MCF 10A (cell line): ENCODE results near the gene BTBD16. TPM values are rescaled to one million over a fixed set of nuclear protein-coding genes. Genes with fewer than 3 reads are reported as not detected.

ENCODE experiments used
- BruUV-seq: library from RNA; stranded (reverse); fragments of 400-500 nt; replicated peaks from 2 replicates; lab custom pipeline; 2021; lab: Mats Ljungman, UMichigan
- CTCF ChIA-PET: fragments of 300-600 bp; sonication (Branson Sonifier 250); formaldehyde crosslinking; extraction: SDS; loops from one replicate; lab custom pipeline; 2021; ENCODE audit warnings: antibody characterized with exemption, inconsistent platforms; lab: Yijun Ruan, JAX
- POLR2A ChIA-PET: fragments of 300-600, 350-650 bp; sonication (Branson Sonifier 250); formaldehyde crosslinking; extraction: SDS; loops from one replicate; lab custom pipeline; 2020; ENCODE audit warnings: antibody characterized with exemption, inconsistent platforms; lab: Yijun Ruan, JAX
- DNase-seq: peaks from one replicate; pipeline ENCODE4 v3.0.0-alpha.2; 2018; ENCODE audit not compliant: unreplicated experiment
- H3K27ac Mint-ChIP-seq: one replicate; pipeline ENCODE4 v1.8.0; 2022; ENCODE audit warnings: mild to moderate bottlenecking, low read depth, mixed read lengths; ENCODE audit not compliant: unreplicated experiment
- H3K27me3 Mint-ChIP-seq: one replicate; pipeline ENCODE4 v1.8.0; 2022; ENCODE audit warnings: mixed read lengths; ENCODE audit not compliant: insufficient read depth, unreplicated experiment
- H3K36me3 Mint-ChIP-seq: one replicate; pipeline ENCODE4 v1.8.0; 2022; ENCODE audit warnings: mild to moderate bottlenecking, moderate library complexity, mixed read lengths; ENCODE audit not compliant: insufficient read depth, unreplicated experiment
- H3K4me1 Mint-ChIP-seq: one replicate; pipeline ENCODE4 v1.8.0; 2022; ENCODE audit warnings: mixed read lengths; ENCODE audit not compliant: insufficient read depth, unreplicated experiment
- H3K4me3 Mint-ChIP-seq: one replicate; pipeline ENCODE4 v1.8.0; 2022; ENCODE audit warnings: mild to moderate bottlenecking, moderate library complexity, mixed read lengths; ENCODE audit not compliant: unreplicated experiment
- H3K9me3 Mint-ChIP-seq: one replicate; pipeline ENCODE4 v1.8.0; 2022; ENCODE audit warnings: mixed read lengths; ENCODE audit not compliant: unreplicated experiment
- intact Hi-C: fragments of 100-400 bp; cut with micrococcal nuclease; formaldehyde crosslinking; loops from 2 replicates; pipeline ENCODE4 v1.14.1; 2022
- total RNA-seq: library from RNA; stranded (reverse); gene quantifications from 2 replicates; pipeline ENCODE4 v1.2.3, GENCODE V29; 2022
- TF ChIP-seq, protein P1 (sequence below): fragments of 200-600 bp; IDR thresholded peaks from one replicate; pipeline ENCODE4 v1.8.0; 2022; ENCODE audit warnings: antibody characterized with exemption, mild to moderate bottlenecking; ENCODE audit not compliant: unreplicated experiment

The BTBD16 gene
- total RNA-seq, 1 experiment from 2014 or later, result 0.16 TPM

DNA sequence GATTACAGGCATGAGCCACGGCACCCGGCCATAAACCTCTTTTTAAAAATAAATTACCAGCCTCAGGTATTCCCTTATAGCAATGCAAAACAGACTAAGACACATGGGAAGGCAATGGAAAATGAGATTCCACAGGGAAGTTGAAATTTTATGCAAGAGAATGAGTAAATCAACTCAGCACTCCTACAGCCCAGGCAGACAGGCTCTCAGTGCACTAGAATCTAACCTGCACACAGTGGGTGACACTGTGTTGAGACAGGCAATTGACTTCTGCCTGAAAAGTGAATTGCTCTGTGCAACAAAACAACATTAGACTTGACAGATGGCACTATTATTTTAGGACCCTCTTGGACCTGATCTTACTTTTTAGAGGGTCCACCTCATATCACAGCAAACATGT lies 83.3 kb downstream of the BTBD16 start:
- Mint-ChIP-seq H3K27ac (no peak overlapping the region), H3K9me3 (no peaks in the 10 kb centered on the region), H3K4me3 (no peak overlapping the region), H3K27me3 (no peaks in the 10 kb centered on the region), H3K36me3 (no peaks in the 10 kb centered on the region), H3K4me1 (no peaks in the 10 kb centered on the region)
- POLR2A ChIA-PET, result interaction anchor here (0.8 kb wide), 1 partner anchor 213 kb away, joined by 3 read pairs; no protein-coding TSS in a partner anchor
- no peak for DNase-seq
- TF ChIP-seq, protein P1, sequence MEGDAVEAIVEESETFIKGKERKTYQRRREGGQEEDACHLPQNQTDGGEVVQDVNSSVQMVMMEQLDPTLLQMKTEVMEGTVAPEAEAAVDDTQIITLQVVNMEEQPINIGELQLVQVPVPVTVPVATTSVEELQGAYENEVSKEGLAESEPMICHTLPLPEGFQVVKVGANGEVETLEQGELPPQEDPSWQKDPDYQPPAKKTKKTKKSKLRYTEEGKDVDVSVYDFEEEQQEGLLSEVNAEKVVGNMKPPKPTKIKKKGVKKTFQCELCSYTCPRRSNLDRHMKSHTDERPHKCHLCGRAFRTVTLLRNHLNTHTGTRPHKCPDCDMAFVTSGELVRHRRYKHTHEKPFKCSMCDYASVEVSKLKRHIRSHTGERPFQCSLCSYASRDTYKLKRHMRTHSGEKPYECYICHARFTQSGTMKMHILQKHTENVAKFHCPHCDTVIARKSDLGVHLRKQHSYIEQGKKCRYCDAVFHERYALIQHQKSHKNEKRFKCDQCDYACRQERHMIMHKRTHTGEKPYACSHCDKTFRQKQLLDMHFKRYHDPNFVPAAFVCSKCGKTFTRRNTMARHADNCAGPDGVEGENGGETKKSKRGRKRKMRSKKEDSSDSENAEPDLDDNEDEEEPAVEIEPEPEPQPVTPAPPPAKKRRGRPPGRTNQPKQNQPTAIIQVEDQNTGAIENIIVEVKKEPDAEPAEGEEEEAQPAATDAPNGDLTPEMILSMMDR, result no peak
- intact Hi-C loops, result no loop called here
- CTCF ChIA-PET, result interaction anchor here (0.7 kb wide), 1 partner anchor 1453 kb away, joined by 3 read pairs; no protein-coding TSS in a partner anchor
- no TSS peak for BruUV-seq

DNA sequence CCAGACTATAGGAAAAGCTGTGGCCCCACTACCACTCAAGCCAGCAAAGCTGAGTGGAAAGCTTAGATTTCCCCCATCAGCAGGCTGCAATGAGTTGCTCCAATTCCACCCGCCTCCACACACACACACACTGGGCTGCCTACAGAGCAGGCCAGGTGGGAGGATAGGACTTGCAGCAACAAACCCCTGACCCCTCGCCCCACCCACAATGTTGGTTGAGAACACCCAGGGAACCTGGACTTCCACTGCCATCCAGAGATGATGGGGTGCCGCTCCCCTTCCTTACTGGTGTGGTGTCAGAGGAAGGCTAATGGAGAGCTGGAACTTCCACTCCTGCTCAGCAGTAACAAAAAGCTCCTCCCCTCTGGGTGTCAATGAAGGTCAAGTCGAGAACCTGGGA lies 86.6 kb downstream of the BTBD16 start:
- TF ChIP-seq, protein P1, result no peak
- DNase-seq, result no peak
- Mint-ChIP-seq H3K4me3 (no peak overlapping the region), H3K27ac (no peak overlapping the region), H3K36me3 (no peaks in the 10 kb centered on the region), H3K4me1 (peaks cover 1% of the 10 kb centered on the region), H3K9me3 (no peaks in the 10 kb centered on the region), H3K27me3 (no peaks in the 10 kb centered on the region)
- BruUV-seq, result no TSS peak
- ChIA-PET CTCF (interaction anchor here (1.0 to 2.4 kb wide), 4 partner anchors 13 to 78 kb away, joined by 3 to 9 read pairs (median 3); no protein-coding TSS in a partner anchor), POLR2A (interaction anchor here (1.6 kb wide), 1 partner anchor 16 kb away, joined by 5 read pairs; the partner anchor contains the start of gene PLEKHA1)
- intact Hi-C loops, result no loop called here

DNA sequence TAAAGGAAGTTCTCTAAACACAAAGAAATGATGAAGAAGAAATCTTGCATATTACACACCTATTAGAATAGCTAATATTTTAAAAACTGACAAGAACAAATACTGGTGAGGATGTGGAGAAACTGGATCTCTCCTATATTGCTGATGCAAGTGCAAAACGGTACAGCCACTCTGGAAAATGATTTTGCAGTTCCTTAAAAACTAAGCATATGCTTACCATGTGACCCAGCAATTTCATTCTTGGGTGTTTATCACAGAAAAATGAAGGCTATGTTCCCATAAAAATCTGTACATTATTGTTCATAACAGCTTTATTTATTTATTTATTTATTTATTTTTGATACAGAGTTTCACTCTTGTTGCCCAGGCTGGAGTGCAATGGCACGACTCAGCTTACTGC lies 88.5 kb downstream of the BTBD16 start:
- ChIA-PET POLR2A (interaction anchor here (0.6 to 1.7 kb wide), 3 partner anchors 8 to 48 kb away, joined by 4 to 5 read pairs (median 4); partner anchors contain the start of gene PLEKHA1), CTCF (interaction anchor here (0.6 to 1.3 kb wide), 5 partner anchors 8 to 207 kb away, joined by 3 to 4 read pairs (median 3); no protein-coding TSS in a partner anchor)
- H3K4me3 Mint-ChIP-seq, result no peak overlapping the region
- no peaks in the 10 kb centered on the region for H3K27me3 Mint-ChIP-seq
- peaks cover 17% of the 10 kb centered on the region for H3K4me1 Mint-ChIP-seq
- TF ChIP-seq, protein P1, result no peak
- intact Hi-C loops, result no loop called here
- H3K36me3 Mint-ChIP-seq, result no peaks in the 10 kb centered on the region
- no TSS peak for BruUV-seq
- no peak for DNase-seq
- H3K9me3 Mint-ChIP-seq, result no peaks in the 10 kb centered on the region
- no peak overlapping the region for H3K27ac Mint-ChIP-seq

DNA sequence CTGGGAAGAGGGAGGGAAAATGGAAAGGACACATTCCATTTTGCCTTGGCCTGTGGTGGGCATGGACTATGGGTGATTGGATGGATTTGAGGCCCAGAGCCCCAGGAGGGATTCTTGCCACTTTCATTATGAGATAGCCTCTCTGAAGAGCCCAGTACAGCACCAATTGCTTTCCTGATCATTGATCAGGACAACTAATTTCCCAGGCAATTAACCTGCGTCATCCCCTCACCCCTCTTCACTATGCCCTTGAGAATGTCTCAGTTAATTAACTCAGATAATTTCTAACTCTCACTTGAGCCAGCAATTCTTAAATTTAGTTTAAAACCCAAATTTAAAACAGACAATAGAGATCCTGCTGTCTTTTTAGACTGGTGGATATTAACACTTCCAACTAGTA lies 90.0 kb downstream of the BTBD16 start:
- no peak overlapping the region for H3K27ac Mint-ChIP-seq
- no TSS peak for BruUV-seq

More for the DNA sequence above, 90.0 kb downstream of the BTBD16 start:
- CTCF ChIA-PET, result interaction anchor here (0.9 kb wide), 1 partner anchor 13 kb away, joined by 4 read pairs; no protein-coding TSS in a partner anchor
- TF ChIP-seq, protein P1, result no peak
- Mint-ChIP-seq H3K36me3 (no peaks in the 10 kb centered on the region), H3K27me3 (no peaks in the 10 kb centered on the region), H3K4me3 (no peak overlapping the region), H3K9me3 (no peaks in the 10 kb centered on the region), H3K4me1 (peaks cover 17% of the 10 kb centered on the region)
- intact Hi-C loops, result no loop called here
- no peak for DNase-seq
- POLR2A ChIA-PET, result interaction anchor here (1.2 kb wide), 1 partner anchor 18 kb away, joined by 4 read pairs; no protein-coding TSS in a partner anchor
